ENCODE measurements around the gene KLHL29.

DNA sequence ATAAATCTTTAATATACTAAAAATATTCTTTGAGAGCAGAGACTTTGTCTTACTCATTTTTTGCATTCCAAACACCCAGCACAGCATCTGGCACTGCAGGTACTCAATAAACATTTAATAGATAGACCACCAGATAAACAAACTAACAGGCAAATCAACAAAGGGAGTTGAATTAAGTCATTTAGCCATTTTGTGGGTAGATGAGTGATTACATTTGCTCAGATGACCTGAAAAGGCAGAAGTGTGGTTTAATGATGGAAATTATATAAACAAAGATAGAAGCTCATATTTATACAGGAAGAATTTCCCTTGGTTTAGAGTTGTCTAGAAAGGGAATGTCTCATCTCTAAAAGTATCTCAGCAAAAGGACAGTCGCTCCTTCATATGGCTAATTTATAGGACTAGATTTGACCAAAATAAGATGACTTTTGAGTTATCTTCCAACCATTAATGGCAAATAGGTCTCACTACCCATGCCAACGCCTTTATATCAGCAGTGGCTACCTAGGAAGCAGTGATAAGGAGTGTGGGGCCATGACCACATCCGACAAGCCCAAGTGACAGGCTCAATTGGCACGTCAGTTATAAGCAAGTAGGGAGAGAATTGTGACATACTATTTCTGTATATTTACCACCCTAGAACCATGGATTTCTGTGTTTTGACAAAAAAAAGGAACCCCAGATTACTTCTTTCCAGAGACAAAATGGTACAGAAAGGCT lies 368.5 kb downstream of the KLHL29 start:
- TF ChIP-seq, protein P1, sequence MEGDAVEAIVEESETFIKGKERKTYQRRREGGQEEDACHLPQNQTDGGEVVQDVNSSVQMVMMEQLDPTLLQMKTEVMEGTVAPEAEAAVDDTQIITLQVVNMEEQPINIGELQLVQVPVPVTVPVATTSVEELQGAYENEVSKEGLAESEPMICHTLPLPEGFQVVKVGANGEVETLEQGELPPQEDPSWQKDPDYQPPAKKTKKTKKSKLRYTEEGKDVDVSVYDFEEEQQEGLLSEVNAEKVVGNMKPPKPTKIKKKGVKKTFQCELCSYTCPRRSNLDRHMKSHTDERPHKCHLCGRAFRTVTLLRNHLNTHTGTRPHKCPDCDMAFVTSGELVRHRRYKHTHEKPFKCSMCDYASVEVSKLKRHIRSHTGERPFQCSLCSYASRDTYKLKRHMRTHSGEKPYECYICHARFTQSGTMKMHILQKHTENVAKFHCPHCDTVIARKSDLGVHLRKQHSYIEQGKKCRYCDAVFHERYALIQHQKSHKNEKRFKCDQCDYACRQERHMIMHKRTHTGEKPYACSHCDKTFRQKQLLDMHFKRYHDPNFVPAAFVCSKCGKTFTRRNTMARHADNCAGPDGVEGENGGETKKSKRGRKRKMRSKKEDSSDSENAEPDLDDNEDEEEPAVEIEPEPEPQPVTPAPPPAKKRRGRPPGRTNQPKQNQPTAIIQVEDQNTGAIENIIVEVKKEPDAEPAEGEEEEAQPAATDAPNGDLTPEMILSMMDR (IDR thresholded peaks at IDR 0.05; ENCODE audit: low read depth, low read length, missing input control) = no peak
- TF ChIP-seq FOXA1 (IDR thresholded peaks at IDR 0.05) = no peak
- TF ChIP-seq, protein P2, sequence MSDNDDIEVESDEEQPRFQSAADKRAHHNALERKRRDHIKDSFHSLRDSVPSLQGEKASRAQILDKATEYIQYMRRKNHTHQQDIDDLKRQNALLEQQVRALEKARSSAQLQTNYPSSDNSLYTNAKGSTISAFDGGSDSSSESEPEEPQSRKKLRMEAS (IDR thresholded peaks at IDR 0.05) = no peak
- no peak for TF ChIP-seq SP1 (IDR thresholded peaks at IDR 0.05)
- no peak for TF ChIP-seq EGR1 (IDR thresholded peaks at IDR 0.05; ENCODE audit: low read depth in 2 of 2)
- TF ChIP-seq RAD21 (IDR thresholded peaks at IDR 0.05) = no peak
- no peak for TF ChIP-seq YY1 (IDR thresholded peaks at IDR 0.05)
- TF ChIP-seq GABPA (IDR thresholded peaks at IDR 0.05 in 1 of 2, conservative IDR thresholded peaks at IDR 0.05 in 1 of 2) = no peak
- TF ChIP-seq, protein P3, sequence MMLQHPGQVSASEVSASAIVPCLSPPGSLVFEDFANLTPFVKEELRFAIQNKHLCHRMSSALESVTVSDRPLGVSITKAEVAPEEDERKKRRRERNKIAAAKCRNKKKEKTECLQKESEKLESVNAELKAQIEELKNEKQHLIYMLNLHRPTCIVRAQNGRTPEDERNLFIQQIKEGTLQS (IDR thresholded peaks at IDR 0.05) = no peak
- no peak for TF ChIP-seq TAF1 (conservative IDR thresholded peaks at IDR 0.05)
- no peak for TF ChIP-seq FOXA2 (IDR thresholded peaks at IDR 0.05)
- TF ChIP-seq HNF4A (conservative IDR thresholded peaks at IDR 0.05) = no peak
- TF ChIP-seq, protein P4, sequence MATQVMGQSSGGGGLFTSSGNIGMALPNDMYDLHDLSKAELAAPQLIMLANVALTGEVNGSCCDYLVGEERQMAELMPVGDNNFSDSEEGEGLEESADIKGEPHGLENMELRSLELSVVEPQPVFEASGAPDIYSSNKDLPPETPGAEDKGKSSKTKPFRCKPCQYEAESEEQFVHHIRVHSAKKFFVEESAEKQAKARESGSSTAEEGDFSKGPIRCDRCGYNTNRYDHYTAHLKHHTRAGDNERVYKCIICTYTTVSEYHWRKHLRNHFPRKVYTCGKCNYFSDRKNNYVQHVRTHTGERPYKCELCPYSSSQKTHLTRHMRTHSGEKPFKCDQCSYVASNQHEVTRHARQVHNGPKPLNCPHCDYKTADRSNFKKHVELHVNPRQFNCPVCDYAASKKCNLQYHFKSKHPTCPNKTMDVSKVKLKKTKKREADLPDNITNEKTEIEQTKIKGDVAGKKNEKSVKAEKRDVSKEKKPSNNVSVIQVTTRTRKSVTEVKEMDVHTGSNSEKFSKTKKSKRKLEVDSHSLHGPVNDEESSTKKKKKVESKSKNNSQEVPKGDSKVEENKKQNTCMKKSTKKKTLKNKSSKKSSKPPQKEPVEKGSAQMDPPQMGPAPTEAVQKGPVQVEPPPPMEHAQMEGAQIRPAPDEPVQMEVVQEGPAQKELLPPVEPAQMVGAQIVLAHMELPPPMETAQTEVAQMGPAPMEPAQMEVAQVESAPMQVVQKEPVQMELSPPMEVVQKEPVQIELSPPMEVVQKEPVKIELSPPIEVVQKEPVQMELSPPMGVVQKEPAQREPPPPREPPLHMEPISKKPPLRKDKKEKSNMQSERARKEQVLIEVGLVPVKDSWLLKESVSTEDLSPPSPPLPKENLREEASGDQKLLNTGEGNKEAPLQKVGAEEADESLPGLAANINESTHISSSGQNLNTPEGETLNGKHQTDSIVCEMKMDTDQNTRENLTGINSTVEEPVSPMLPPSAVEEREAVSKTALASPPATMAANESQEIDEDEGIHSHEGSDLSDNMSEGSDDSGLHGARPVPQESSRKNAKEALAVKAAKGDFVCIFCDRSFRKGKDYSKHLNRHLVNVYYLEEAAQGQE (IDR thresholded peaks at IDR 0.05) = no peak

Measured in liver (tissue), 3 donors.